C4-2B (cell line): Measurements from ENCODE around the gene ASH1L.

Source experiments
- CTCF ChIP-seq: fragments of 450-650 bp; conservative IDR thresholded peaks from 2 replicates; pipeline ENCODE4 v1.5.1; 2017; ENCODE audit warnings: mild to moderate bottlenecking
- ZFX ChIP-seq: fragments of 450-650 bp; IDR thresholded peaks from 2 replicates; pipeline ENCODE4 v1.6.1; 2017

GRCh38 chr1:155300553-155301329 is 261.9 kb downstream of the ASH1L start:
- TF ChIP-seq CTCF (no peak), ZFX (no peak)
